Type B pancreatic cell (in vitro differentiated cells): ENCODE measurements around the gene TRAF3IP1. TPM values are rescaled to one million over a fixed set of nuclear protein-coding genes. Genes with fewer than 3 reads are reported as not detected.

Source experiments
- DNase-seq: peaks from one replicate; pipeline ENCODE4 v3.0.0; 2021; ENCODE audit warnings: mixed read lengths; ENCODE audit not compliant: unreplicated experiment; ENCODE audit errors: extremely low spot score
- H3K27ac Mint-ChIP-seq: 2 replicates; pipeline ENCODE4 v1.8.0; 2021; ENCODE audit warnings: mild to moderate bottlenecking, mixed read lengths
- H3K27me3 Mint-ChIP-seq: 2 replicates; pipeline ENCODE4 v1.8.0; 2021; ENCODE audit warnings: mixed read lengths
- H3K36me3 Mint-ChIP-seq: 2 replicates; pipeline ENCODE4 v1.8.0; 2021; ENCODE audit warnings: mixed read lengths
- H3K4me1 Mint-ChIP-seq: one replicate; pipeline ENCODE4 v1.8.0; 2021; ENCODE audit warnings: mixed read lengths; ENCODE audit not compliant: unreplicated experiment
- H3K4me3 Mint-ChIP-seq: 2 replicates; pipeline ENCODE4 v1.8.0; 2021; ENCODE audit warnings: mild to moderate bottlenecking, mixed read lengths
- H3K9me3 Mint-ChIP-seq: 2 replicates; pipeline ENCODE4 v1.8.0; 2021; ENCODE audit warnings: mixed read lengths
- CTCF ChIP-seq: fragments of 200-600 bp; sonication (generic); conservative IDR thresholded peaks from 2 replicates; pipeline ENCODE4 v1.5.0; 2021; ENCODE audit warnings: antibody characterized with exemption, mild to moderate bottlenecking
- total RNA-seq: library from RNA; stranded (reverse); gene quantifications from 2 replicates; pipeline ENCODE4 v1.2.1, GENCODE V29; 2021; ENCODE audit warnings: low replicate concordance

TRAF3IP1 gene
- total RNA-seq, 1 donor from 2014 or later, result 20.9 TPM

- no peaks in the 10 kb centered on the region for H3K4me1 Mint-ChIP-seq
- H3K27me3 Mint-ChIP-seq, result no peaks in the 10 kb centered on the region
- no peak for DNase-seq
- H3K27ac Mint-ChIP-seq, result no peak overlapping the region
- no peak for TF ChIP-seq CTCF
- H3K9me3 Mint-ChIP-seq, result no peaks in the 10 kb centered on the region
- H3K4me3 Mint-ChIP-seq, result no peak overlapping the region
- H3K36me3 Mint-ChIP-seq, result no peaks in the 10 kb centered on the region
Measured at GRCh38 chr2:238350150-238350897, 30.0 kb downstream of the TRAF3IP1 start.

GRCh38 chr2:238351315-238351714 is 31.0 kb downstream of the TRAF3IP1 start:
- H3K4me3 Mint-ChIP-seq, result no peak overlapping the region
- H3K4me1 Mint-ChIP-seq, result no peaks in the 10 kb centered on the region
- no peak for TF ChIP-seq CTCF
- H3K27me3 Mint-ChIP-seq, result no peaks in the 10 kb centered on the region
- H3K9me3 Mint-ChIP-seq, result no peaks in the 10 kb centered on the region
- H3K36me3 Mint-ChIP-seq, result no peaks in the 10 kb centered on the region
- no peak for DNase-seq
- no peak overlapping the region for H3K27ac Mint-ChIP-seq

GRCh38 chr2:238352361-238352760 is 32.0 kb downstream of the TRAF3IP1 start:
- no peak for DNase-seq
- Mint-ChIP-seq H3K27me3 (no peaks in the 10 kb centered on the region), H3K9me3 (no peaks in the 10 kb centered on the region)

GRCh38 chr2:238358769-238359168 is 38.5 kb downstream of the TRAF3IP1 start:
- Mint-ChIP-seq H3K4me1 (peaks cover 6% of the 10 kb centered on the region), H3K4me3 (no peak overlapping the region), H3K36me3 (peaks cover 31% of the 10 kb centered on the region), H3K9me3 (no peaks in the 10 kb centered on the region), H3K27me3 (no peaks in the 10 kb centered on the region), H3K27ac (no peak overlapping the region)
- no peak for TF ChIP-seq CTCF
- no peak for DNase-seq

More at GRCh38 chr2:238352361-238352760, 32.0 kb downstream of the TRAF3IP1 start:
- H3K4me3 Mint-ChIP-seq, result no peak overlapping the region
- no peak overlapping the region for H3K27ac Mint-ChIP-seq
- no peak for TF ChIP-seq CTCF
- peaks cover 3% of the 10 kb centered on the region for H3K4me1 Mint-ChIP-seq
- H3K36me3 Mint-ChIP-seq, result peaks cover 1% of the 10 kb centered on the region

GRCh38 chr2:238359403-238359802 is 39.1 kb downstream of the TRAF3IP1 start:
- Mint-ChIP-seq H3K27me3 (no peaks in the 10 kb centered on the region), H3K4me1 (peaks cover 6% of the 10 kb centered on the region)
- DNase-seq, result no peak

More at GRCh38 chr2:238359403-238359802, 39.1 kb downstream of the TRAF3IP1 start:
- Mint-ChIP-seq H3K27ac (no peak overlapping the region), H3K36me3 (peaks cover 31% of the 10 kb centered on the region), H3K9me3 (no peaks in the 10 kb centered on the region), H3K4me3 (no peak overlapping the region)
- no peak for TF ChIP-seq CTCF
